Neural cell (in vitro differentiated cells): ENCODE data around the gene LYAR. TPM values are rescaled to one million over a fixed set of nuclear protein-coding genes. Genes with fewer than 3 reads are reported as not detected.

Experiments used
- H2AFZ ChIP-seq: fragments of 200-600, 300-800 bp; sonication (generic), shearing (Covaris generic); 2 replicates; pipeline ENCODE4 v1.6.0; 2014; ENCODE audit warnings: low read depth, mild to moderate bottlenecking, antibody characterized with exemption, low read length, moderate library complexity
- H3F3A ChIP-seq: fragments of 200-600 bp; shearing (Covaris generic); 2 replicates; pipeline ENCODE4 v1.6.1; 2016; ENCODE audit warnings: mild to moderate bottlenecking, moderate library complexity, mixed read lengths, antibody characterized with exemption, low read length; ENCODE audit not compliant: insufficient read depth, poor library complexity, severe bottlenecking
- H3K27ac ChIP-seq: fragments of 200-600, 300-800 bp; sonication (generic), shearing (Covaris generic); 2 replicates; pipeline ENCODE4 v1.5.1; 2014; ENCODE audit warnings: mild to moderate bottlenecking, low read length, moderate library complexity
- H3K27me3 ChIP-seq: fragments of 300-800, 200-600 bp; sonication (generic), shearing (Covaris generic); 2 replicates; pipeline ENCODE4 v1.6.0; 2014; ENCODE audit warnings: mild to moderate bottlenecking, low read depth, low read length, moderate library complexity; ENCODE audit not compliant: insufficient read depth
- H3K36me3 ChIP-seq: fragments of 300-800, 200-600 bp; sonication (generic), shearing (Covaris generic); 2 replicates; pipeline ENCODE4 v1.5.1; 2014; ENCODE audit warnings: mild to moderate bottlenecking, antibody characterized with exemption, low read length, moderate library complexity; ENCODE audit not compliant: insufficient read depth
- H3K4me2 ChIP-seq: fragments of 300-800, 200-600 bp; sonication (generic), shearing (Covaris generic); 2 replicates; pipeline ENCODE4 v1.6.0; 2014; ENCODE audit warnings: mild to moderate bottlenecking, low read length
- H3K4me3 ChIP-seq: fragments of 300-800, 200-600 bp; sonication (generic), shearing (Covaris generic); 2 replicates; pipeline ENCODE4 v1.5.1; 2014; ENCODE audit warnings: mild to moderate bottlenecking, low read length, moderate library complexity
- H3K79me2 ChIP-seq: fragments of 200-600 bp; shearing (Covaris generic); replicated peaks from 2 replicates; pipeline ENCODE4 v1.6.0; 2014; ENCODE audit warnings: mild to moderate bottlenecking, low read length, moderate library complexity; ENCODE audit not compliant: insufficient read depth
- H3K9ac ChIP-seq: fragments of 300-800, 200-600 bp; sonication (generic), shearing (Covaris generic); 2 replicates; pipeline ENCODE4 v1.6.1; 2016; ENCODE audit warnings: mild to moderate bottlenecking, low read length, mixed read lengths
- H3K9me2 ChIP-seq: fragments of 200-600 bp; shearing (Covaris generic); 2 replicates; pipeline ENCODE4 v1.6.1; 2016; ENCODE audit warnings: mild to moderate bottlenecking, low read length, mixed read lengths; ENCODE audit not compliant: insufficient read depth
- H3K9me3 ChIP-seq: fragments of 200-600, 300-800 bp; sonication (generic), shearing (Covaris generic); 2 replicates; pipeline ENCODE4 v1.6.1; 2016; ENCODE audit warnings: mild to moderate bottlenecking, mixed run types, low read length, moderate library complexity, mixed read lengths
- H4K20me1 ChIP-seq: fragments of 200-600 bp; shearing (Covaris generic); 2 replicates; pipeline ENCODE4 v1.6.1; 2016; ENCODE audit warnings: mild to moderate bottlenecking, mixed run types; ENCODE audit not compliant: insufficient read depth
- EP300 ChIP-seq: fragments of 450-650 bp; conservative IDR thresholded peaks from 2 replicates; pipeline ENCODE4 v1.6.1; 2014; ENCODE audit warnings: antibody characterized with exemption, mild to moderate bottlenecking, moderate library complexity; ENCODE audit not compliant: poor library complexity, severe bottlenecking
- EZH2 ChIP-seq: fragments of 200-600, 300-800 bp; shearing (Covaris generic), sonication (generic); IDR thresholded peaks from 2 replicates; pipeline ENCODE4 v1.6.1; 2014; ENCODE audit warnings: antibody characterized with exemption, low read length, borderline replicate concordance, mild to moderate bottlenecking; ENCODE audit not compliant: insufficient read depth, poor library complexity, severe bottlenecking
- MXI1 ChIP-seq: fragments of 450-650 bp; conservative IDR thresholded peaks from 2 replicates; pipeline ENCODE4 v1.6.1; 2014; ENCODE audit warnings: antibody characterized with exemption, mild to moderate bottlenecking; ENCODE audit not compliant: poor library complexity, severe bottlenecking
- POLR2AphosphoS5 ChIP-seq: IDR thresholded peaks from 2 replicates; pipeline ENCODE4 v1.6.1; 2012
- RAD21 ChIP-seq: fragments of 450-650 bp; conservative IDR thresholded peaks from 2 replicates; pipeline ENCODE4 v1.6.1; 2014; ENCODE audit warnings: antibody characterized with exemption, mild to moderate bottlenecking, moderate library complexity
- REST ChIP-seq: IDR thresholded peaks from 2 replicates; pipeline ENCODE4 v1.6.1; 2012; ENCODE audit warnings: borderline replicate concordance
- SMC3 ChIP-seq: fragments of 450-650 bp; conservative IDR thresholded peaks from 2 replicates; pipeline ENCODE4 v1.6.1; 2014; ENCODE audit warnings: antibody characterized with exemption, mild to moderate bottlenecking, moderate library complexity; ENCODE audit not compliant: poor library complexity
- TAF1 ChIP-seq: IDR thresholded peaks from 2 replicates; pipeline ENCODE4 v1.6.1; 2012; ENCODE audit warnings: low read depth
- polyA plus RNA-seq: library from polyadenylated mRNA; depleted of rRNA; stranded (reverse); fragments of >200 nt; gene quantifications from 2 replicates; pipeline ENCODE4 v1.2.3, GENCODE V29; 2014
- TF ChIP-seq, protein P1 (sequence below): fragments of 450-650 bp; IDR thresholded peaks from 2 replicates; pipeline ENCODE4 v1.5.1; 2014; ENCODE audit warnings: antibody characterized with exemption, mild to moderate bottlenecking, moderate library complexity; ENCODE audit not compliant: poor library complexity, severe bottlenecking

LYAR gene
- polyA plus RNA-seq, 1 donor from 2014 or later, result 14.7 TPM

DNA sequence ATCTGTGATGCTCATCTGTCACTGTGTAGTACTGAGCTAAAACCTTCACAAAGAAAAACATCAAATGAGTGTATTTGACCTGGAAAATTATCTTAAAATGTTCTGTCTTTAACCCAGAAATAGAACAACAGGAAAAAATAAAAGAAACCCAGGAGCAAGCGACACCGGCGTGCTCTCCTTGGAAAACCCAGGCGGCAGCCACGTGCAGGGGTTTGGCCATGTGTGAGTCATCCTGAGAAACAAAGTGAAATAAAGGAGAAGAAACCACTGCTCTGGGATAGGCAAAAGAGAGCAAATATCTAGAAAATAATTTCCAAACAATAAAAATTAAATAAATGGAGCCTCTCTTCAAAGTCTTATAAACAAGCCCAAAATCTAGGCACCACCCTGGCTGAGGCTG, 22.0 kb downstream of the LYAR start:
- Histone ChIP-seq H3K27me3 (no peaks in the 10 kb centered on the region), H3K79me2 (no peaks in the 10 kb centered on the region), H3K4me3 (no peak overlapping the region), H3K9me3 (no peaks in the 10 kb centered on the region), H3K36me3 (no peaks in the 10 kb centered on the region), H3K27ac (no peak overlapping the region), H2AFZ (no peak overlapping the region), H3F3A (no peaks in the 10 kb centered on the region), H3K9me2 (no peaks in the 10 kb centered on the region), H4K20me1 (no peaks in the 10 kb centered on the region), H3K4me2 (no peak overlapping the region), H3K9ac (no peak overlapping the region)
- TF ChIP-seq REST, result no peak
- TF ChIP-seq RAD21, result no peak
- TF ChIP-seq POLR2AphosphoS5, result no peak
- no peak for TF ChIP-seq MXI1
- TF ChIP-seq SMC3, result no peak
- no peak for TF ChIP-seq TAF1
- TF ChIP-seq EP300, result no peak
- no peak for TF ChIP-seq EZH2
- TF ChIP-seq, protein P1, sequence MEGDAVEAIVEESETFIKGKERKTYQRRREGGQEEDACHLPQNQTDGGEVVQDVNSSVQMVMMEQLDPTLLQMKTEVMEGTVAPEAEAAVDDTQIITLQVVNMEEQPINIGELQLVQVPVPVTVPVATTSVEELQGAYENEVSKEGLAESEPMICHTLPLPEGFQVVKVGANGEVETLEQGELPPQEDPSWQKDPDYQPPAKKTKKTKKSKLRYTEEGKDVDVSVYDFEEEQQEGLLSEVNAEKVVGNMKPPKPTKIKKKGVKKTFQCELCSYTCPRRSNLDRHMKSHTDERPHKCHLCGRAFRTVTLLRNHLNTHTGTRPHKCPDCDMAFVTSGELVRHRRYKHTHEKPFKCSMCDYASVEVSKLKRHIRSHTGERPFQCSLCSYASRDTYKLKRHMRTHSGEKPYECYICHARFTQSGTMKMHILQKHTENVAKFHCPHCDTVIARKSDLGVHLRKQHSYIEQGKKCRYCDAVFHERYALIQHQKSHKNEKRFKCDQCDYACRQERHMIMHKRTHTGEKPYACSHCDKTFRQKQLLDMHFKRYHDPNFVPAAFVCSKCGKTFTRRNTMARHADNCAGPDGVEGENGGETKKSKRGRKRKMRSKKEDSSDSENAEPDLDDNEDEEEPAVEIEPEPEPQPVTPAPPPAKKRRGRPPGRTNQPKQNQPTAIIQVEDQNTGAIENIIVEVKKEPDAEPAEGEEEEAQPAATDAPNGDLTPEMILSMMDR, result no peak

DNA sequence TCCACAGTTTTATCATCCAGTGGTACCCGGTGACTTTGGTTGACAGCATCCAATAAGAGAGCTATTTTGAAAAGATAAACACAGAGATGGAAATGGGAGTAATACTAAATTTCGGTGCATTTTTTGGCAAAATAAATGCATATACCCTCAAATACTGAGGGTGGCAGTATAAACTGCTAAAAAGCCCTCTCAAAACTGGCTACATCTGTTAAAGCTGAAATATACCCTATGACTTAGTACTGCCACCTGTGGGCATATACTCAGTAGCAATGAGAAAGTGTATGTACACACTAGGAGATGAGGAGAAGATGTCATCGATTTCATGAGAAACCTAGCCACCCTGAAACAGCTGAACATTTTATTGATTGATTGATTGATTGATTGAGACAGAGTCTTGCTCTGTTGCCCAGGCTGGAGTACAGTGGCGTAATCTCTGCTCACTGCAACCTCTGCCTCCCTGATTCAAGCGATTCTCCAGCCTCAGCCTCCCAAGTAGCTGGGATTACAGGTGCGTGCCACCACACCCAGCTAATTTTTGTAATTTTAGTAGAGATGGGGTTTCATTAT, 29.7 kb downstream of the LYAR start:
- Histone ChIP-seq H3K9me2 (no peaks in the 10 kb centered on the region), H3K36me3 (no peaks in the 10 kb centered on the region), H4K20me1 (no peaks in the 10 kb centered on the region), H3K79me2 (no peaks in the 10 kb centered on the region), H3K4me2 (no peak overlapping the region), H3F3A (no peaks in the 10 kb centered on the region), H3K27ac (no peak overlapping the region), H3K9ac (no peak overlapping the region), H3K4me3 (no peak overlapping the region), H2AFZ (no peak overlapping the region), H3K27me3 (no peaks in the 10 kb centered on the region), H3K9me3 (no peaks in the 10 kb centered on the region)
- TF ChIP-seq TAF1 (no peak), EZH2 (no peak), POLR2AphosphoS5 (no peak), REST (no peak), EP300 (no peak), MXI1 (no peak), RAD21 (no peak), SMC3 (no peak)
- TF ChIP-seq, protein P1, result no peak
